Heart left ventricle (tissue), 13 donors: Measurements from ENCODE around the gene RPS6KB2.

ENCODE experiments used
- POLR2A ChIP-seq, 2 donors: fragments of 450-650 bp; IDR thresholded peaks; one replicate each; pipeline ENCODE4 v1.6.1; 2017; ENCODE audit warnings: antibody characterized with exemption in 2 of 2, mild to moderate bottlenecking in 2 of 2, moderate library complexity in 2 of 2
- TF ChIP-seq, protein P1 (sequence below), 12 donors: fragments of 200-600 bp; sonication (generic) in 4 of 12; IDR thresholded peaks; one replicate each; pipeline versions ENCODE4 v1.5.0 to v1.8.0; 2018 to 2022; ENCODE audit warnings: antibody characterized with exemption in 12 of 12, mild to moderate bottlenecking in 5 of 12
- donor health status: ischemic (EF 13 %, LVEDD 7.1; RV severe dilation, severe dysfunction).
- donor health status: DM: no; HTN: yes; CAD: no.
- donor health status: DM: no; HTN: no; CAD: no.
- donor health status: ischemic (EF 25% LVEDD 6.9; RV normal size, moderate dysfunction).
- donor health status: ischemic (EF 25% LVEDD 5.7; RV mildly dilated, moderate dysfunction).
- donor health status: ischemic (EF 35%, LVEDD 5.7; RV mildly dilated, moderate dysfunction).
- donor health status: nonischemic (EF 11% LVEDD 7.7; RV severe dilation, severe dysfunction).
- donor health status: DM: yes; HTN: yes; CAD: no.
- donor health status: PGD.
- donor health status: ischemic (EF 29% LVEDD 5.4; RV normal size, mild dysfunction).
- donor health status: nonischemic (EF 23%, LVEDD 6.1; RV moderate dilation, normal function).

DNA sequence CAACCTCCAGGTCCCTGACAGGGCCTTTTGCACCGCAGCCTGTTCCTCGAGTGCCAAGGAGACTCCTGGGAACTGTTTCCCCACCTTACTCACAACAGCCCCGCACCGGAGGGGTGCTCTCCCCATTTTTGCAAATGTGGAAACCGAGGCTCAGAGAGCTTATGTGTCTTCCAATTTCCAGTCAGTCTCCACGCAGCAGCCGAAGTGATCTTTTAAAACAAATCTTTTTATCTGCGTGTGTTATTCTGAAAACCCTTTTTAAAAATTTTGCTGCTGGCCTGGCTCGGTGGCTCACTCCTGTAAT lies 41.2 kb downstream of the RPS6KB2 start:
- TF ChIP-seq POLR2A (IDR thresholded peaks at IDR 0.05) = no peak
- TF ChIP-seq, protein P1, sequence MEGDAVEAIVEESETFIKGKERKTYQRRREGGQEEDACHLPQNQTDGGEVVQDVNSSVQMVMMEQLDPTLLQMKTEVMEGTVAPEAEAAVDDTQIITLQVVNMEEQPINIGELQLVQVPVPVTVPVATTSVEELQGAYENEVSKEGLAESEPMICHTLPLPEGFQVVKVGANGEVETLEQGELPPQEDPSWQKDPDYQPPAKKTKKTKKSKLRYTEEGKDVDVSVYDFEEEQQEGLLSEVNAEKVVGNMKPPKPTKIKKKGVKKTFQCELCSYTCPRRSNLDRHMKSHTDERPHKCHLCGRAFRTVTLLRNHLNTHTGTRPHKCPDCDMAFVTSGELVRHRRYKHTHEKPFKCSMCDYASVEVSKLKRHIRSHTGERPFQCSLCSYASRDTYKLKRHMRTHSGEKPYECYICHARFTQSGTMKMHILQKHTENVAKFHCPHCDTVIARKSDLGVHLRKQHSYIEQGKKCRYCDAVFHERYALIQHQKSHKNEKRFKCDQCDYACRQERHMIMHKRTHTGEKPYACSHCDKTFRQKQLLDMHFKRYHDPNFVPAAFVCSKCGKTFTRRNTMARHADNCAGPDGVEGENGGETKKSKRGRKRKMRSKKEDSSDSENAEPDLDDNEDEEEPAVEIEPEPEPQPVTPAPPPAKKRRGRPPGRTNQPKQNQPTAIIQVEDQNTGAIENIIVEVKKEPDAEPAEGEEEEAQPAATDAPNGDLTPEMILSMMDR (IDR thresholded peaks at IDR 0.05) = peak in 1 of 12 donors; percentile 3
